Measurements from ENCODE around the gene FGD5. TPM values are rescaled to one million over a fixed set of nuclear protein-coding genes. Genes with fewer than 3 reads are reported as not detected.

Gene FGD5
- total RNA-seq, 1 donor from 2014 or later, result not detected

- DNase-seq (ENCODE audit: low read depth), result no peak
- no peaks in the 10 kb centered on the region for H3K36me3 ChIP-seq (ENCODE audit: control insufficient read depth, insufficient read depth, low read length)
- no peaks in the 10 kb centered on the region for H3K27me3 ChIP-seq (ENCODE audit: control insufficient read depth, insufficient read depth, low read length)
- H3K4me3 ChIP-seq (ENCODE audit: low read depth, low read length), result no peak overlapping the region
- FAIRE-seq, result peak; percentile 13
- no peak for TF ChIP-seq CTCF (IDR thresholded peaks at IDR 0.05; ENCODE audit: insufficient read depth, low read length, severe bottlenecking)
Observed at GRCh38 chr3:14848906-14849305, 30.1 kb downstream of the FGD5 start.

GRCh38 chr3:14849638-14850230, 31.0 kb downstream of the FGD5 start:
- H3K4me3 ChIP-seq (ENCODE audit: low read depth, low read length), result no peak overlapping the region
- TF ChIP-seq CTCF (IDR thresholded peaks at IDR 0.05; ENCODE audit: insufficient read depth, low read length, severe bottlenecking), result no peak
- no peaks in the 10 kb centered on the region for H3K36me3 ChIP-seq (ENCODE audit: control insufficient read depth, insufficient read depth, low read length)
- DNase-seq (ENCODE audit: low read depth), result no peak
- H3K27me3 ChIP-seq (ENCODE audit: control insufficient read depth, insufficient read depth, low read length), result no peaks in the 10 kb centered on the region
- FAIRE-seq, result no peak

GRCh38 chr3:14852058-14852594, 33.4 kb downstream of the FGD5 start:
- Histone ChIP-seq H3K36me3 (ENCODE audit: control insufficient read depth, insufficient read depth, low read length) (no peaks in the 10 kb centered on the region), H3K4me3 (ENCODE audit: low read depth, low read length) (no peak overlapping the region), H3K27me3 (ENCODE audit: control insufficient read depth, insufficient read depth, low read length) (no peaks in the 10 kb centered on the region)
- no peak for DNase-seq (ENCODE audit: low read depth)
- FAIRE-seq, result no peak
- TF ChIP-seq CTCF (IDR thresholded peaks at IDR 0.05; ENCODE audit: insufficient read depth, low read length, severe bottlenecking), result no peak

GRCh38 chr3:14852717-14853116, 34.0 kb downstream of the FGD5 start:
- Histone ChIP-seq H3K27me3 (ENCODE audit: control insufficient read depth, insufficient read depth, low read length) (no peaks in the 10 kb centered on the region), H3K36me3 (ENCODE audit: control insufficient read depth, insufficient read depth, low read length) (no peaks in the 10 kb centered on the region)
- no peak for FAIRE-seq

GRCh38 chr3:14853271-14853951, 34.6 kb downstream of the FGD5 start:
- DNase-seq (ENCODE audit: low read depth) (no peak), FAIRE-seq (no peak)
- no peaks in the 10 kb centered on the region for H3K36me3 ChIP-seq (ENCODE audit: control insufficient read depth, insufficient read depth, low read length)
- TF ChIP-seq CTCF (IDR thresholded peaks at IDR 0.05; ENCODE audit: insufficient read depth, low read length, severe bottlenecking), result no peak
- no peak overlapping the region for H3K4me3 ChIP-seq (ENCODE audit: low read depth, low read length)
- peaks cover 1% of the 10 kb centered on the region for H3K27me3 ChIP-seq (ENCODE audit: control insufficient read depth, insufficient read depth, low read length)

More at GRCh38 chr3:14852717-14853116, 34.0 kb downstream of the FGD5 start:
- TF ChIP-seq CTCF (IDR thresholded peaks at IDR 0.05; ENCODE audit: insufficient read depth, low read length, severe bottlenecking), result no peak
- H3K4me3 ChIP-seq (ENCODE audit: low read depth, low read length), result no peak overlapping the region
- DNase-seq (ENCODE audit: low read depth), result no peak
